H9 (cell line): Measurements from ENCODE around the gene MPHOSPH8. TPM values are rescaled to one million over a fixed set of nuclear protein-coding genes. Genes with fewer than 3 reads are reported as not detected.

ENCODE experiments used
- DNase-seq: peaks from one replicate; pipeline ENCODE4 v3.0.0-alpha.2; 2017
- H2AFZ ChIP-seq: one replicate; pipeline ENCODE4 v1.6.1; 2013; ENCODE audit warnings: mild to moderate bottlenecking, low read length, control low read depth, moderate library complexity
- H2AK5ac ChIP-seq: 2 replicates; pipeline ENCODE4 v1.6.1; 2013; ENCODE audit warnings: low read length, control low read depth, mixed read lengths; ENCODE audit not compliant: insufficient read length
- H2BK120ac ChIP-seq: one replicate; pipeline ENCODE4 v1.6.1; 2013; ENCODE audit warnings: low read depth, mild to moderate bottlenecking, low read length, control low read depth, inconsistent platforms; ENCODE audit not compliant: poor library complexity, severe bottlenecking
- H2BK12ac ChIP-seq: 2 replicates; pipeline ENCODE4 v1.6.1; 2013; ENCODE audit warnings: low read length, control low read depth, mixed read lengths, low read depth; ENCODE audit not compliant: insufficient read length
- H2BK15ac ChIP-seq: 2 replicates; pipeline ENCODE4 v1.6.1; 2013; ENCODE audit warnings: low read depth, low read length, control low read depth
- H2BK20ac ChIP-seq: one replicate; pipeline ENCODE4 v1.6.1; 2013; ENCODE audit warnings: low read depth, mild to moderate bottlenecking, low read length, control low read depth, inconsistent platforms; ENCODE audit not compliant: poor library complexity, severe bottlenecking
- H2BK5ac ChIP-seq: 2 replicates; pipeline ENCODE4 v1.6.1; 2013; ENCODE audit warnings: low read length, control low read depth, mixed read lengths; ENCODE audit not compliant: insufficient read length
- H3K14ac ChIP-seq: 2 replicates; pipeline ENCODE4 v1.6.1; 2013; ENCODE audit warnings: low read length, control low read depth; ENCODE audit not compliant: insufficient read depth
- H3K18ac ChIP-seq: 2 replicates; pipeline ENCODE4 v1.6.1; 2013; ENCODE audit warnings: low read depth, mild to moderate bottlenecking, mixed read lengths, low read length, control low read depth; ENCODE audit not compliant: insufficient read length
- H3K23ac ChIP-seq: 2 replicates; pipeline ENCODE4 v1.6.1; 2013; ENCODE audit warnings: low read length, control low read depth, mixed read lengths, low read depth; ENCODE audit not compliant: insufficient read length
- H3K23me2 ChIP-seq: 2 replicates; pipeline ENCODE4 v1.6.1; 2013; ENCODE audit warnings: low read depth, mild to moderate bottlenecking, mixed read lengths, low read length, control low read depth; ENCODE audit not compliant: insufficient read length, poor library complexity, severe bottlenecking
- H3K27ac ChIP-seq: 2 replicates; pipeline ENCODE4 v1.5.1; 2013; ENCODE audit warnings: low read length, control low read depth, mixed read lengths, low read depth; ENCODE audit not compliant: insufficient read length
- H3K27me3 ChIP-seq: 2 replicates; pipeline ENCODE4 v1.6.1; 2013; ENCODE audit warnings: low read length, control low read depth, inconsistent platforms; ENCODE audit not compliant: insufficient read depth
- H3K4ac ChIP-seq: 2 replicates; pipeline ENCODE4 v1.6.1; 2013; ENCODE audit warnings: low read depth, mild to moderate bottlenecking, control low read depth, inconsistent platforms, low read length, moderate library complexity
- H3K4me1 ChIP-seq: 2 replicates; pipeline ENCODE4 v1.6.1; 2013; ENCODE audit warnings: low read length, control low read depth, inconsistent platforms; ENCODE audit not compliant: insufficient read depth
- H3K4me2 ChIP-seq: 2 replicates; pipeline ENCODE4 v1.6.1; 2013; ENCODE audit warnings: low read length, control low read depth, mixed read lengths; ENCODE audit not compliant: insufficient read length, insufficient read depth
- H3K56ac ChIP-seq: 2 replicates; pipeline ENCODE4 v1.6.1; 2013; ENCODE audit warnings: low read depth, mild to moderate bottlenecking, mixed read lengths, low read length, control low read depth; ENCODE audit not compliant: insufficient read length
- H3K79me1 ChIP-seq: 2 replicates; pipeline ENCODE4 v1.6.1; 2013; ENCODE audit warnings: low read depth, mild to moderate bottlenecking, moderate library complexity, low read length, control low read depth, inconsistent platforms; ENCODE audit not compliant: insufficient read depth, poor library complexity, severe bottlenecking
- H3K79me2 ChIP-seq: 2 replicates; pipeline ENCODE4 v1.6.1; 2013; ENCODE audit warnings: low read length, control low read depth, inconsistent platforms; ENCODE audit not compliant: insufficient read depth
- H3K9ac ChIP-seq: 2 replicates; pipeline ENCODE4 v1.6.1; 2013; ENCODE audit warnings: low read length, control low read depth, mixed read lengths; ENCODE audit not compliant: insufficient read length; ENCODE audit errors: extremely low read depth
- H3K9me3 ChIP-seq: one replicate; pipeline ENCODE4 v1.6.1; 2013; ENCODE audit warnings: low read depth, low read length, inconsistent platforms; ENCODE audit not compliant: control insufficient read depth
- H3T11ph ChIP-seq: one replicate; pipeline ENCODE4 v1.6.1; 2013; ENCODE audit warnings: mild to moderate bottlenecking, low read length, control low read depth, inconsistent platforms
- H4K20me1 ChIP-seq: one replicate; pipeline ENCODE4 v1.6.1; 2013; ENCODE audit not compliant: control insufficient read depth, insufficient read length, insufficient read depth
- H4K5ac ChIP-seq: 2 replicates; pipeline ENCODE4 v1.6.1; 2013; ENCODE audit warnings: low read depth, mild to moderate bottlenecking, mixed read lengths, low read length, control low read depth; ENCODE audit not compliant: insufficient read length
- H4K8ac ChIP-seq: replicated peaks from 2 replicates; pipeline ENCODE4 v1.6.1; 2013; ENCODE audit warnings: low read length, control low read depth, mixed read lengths, low read depth; ENCODE audit not compliant: insufficient read length
- H4K91ac ChIP-seq: 2 replicates; pipeline ENCODE4 v1.6.1; 2013; ENCODE audit warnings: low read depth, mild to moderate bottlenecking, moderate library complexity, mixed read lengths, low read length, control low read depth; ENCODE audit not compliant: insufficient read length
- H3K27ac Mint-ChIP-seq, 3 experiments: 2 replicates in 2 of 3; 3 replicates in 1 of 3; pipeline ENCODE4 v1.8.0; 2020 to 2021; ENCODE audit warnings: mixed read lengths in 3 of 3, mild to moderate bottlenecking in 1 of 3, moderate library complexity in 1 of 3
- H3K27me3 Mint-ChIP-seq: 2 replicates; pipeline ENCODE4 v1.8.0; 2021; ENCODE audit warnings: low read depth, mild to moderate bottlenecking, moderate library complexity, mixed read lengths
- H3K36me3 Mint-ChIP-seq, 3 experiments: 2 replicates in 2 of 3; 3 replicates in 1 of 3; pipeline ENCODE4 v1.8.0; 2020 to 2021; ENCODE audit warnings: low read depth in 3 of 3, mixed read lengths in 3 of 3; ENCODE audit not compliant: insufficient read depth in 1 of 3
- H3K4me1 Mint-ChIP-seq, 2 experiments: 2 replicates each; pipeline ENCODE4 v1.8.0; 2020; ENCODE audit warnings: mixed read lengths in 2 of 2
- H3K4me3 Mint-ChIP-seq, 2 experiments: 2 replicates in 1 of 2; 3 replicates in 1 of 2; pipeline ENCODE4 v1.8.0; 2020 to 2021; ENCODE audit warnings: mild to moderate bottlenecking in 2 of 2, mixed read lengths in 2 of 2, moderate library complexity in 1 of 2
- H3K9me3 Mint-ChIP-seq, 2 experiments: 2 replicates in 1 of 2; 3 replicates in 1 of 2; pipeline ENCODE4 v1.8.0; 2020; ENCODE audit warnings: mild to moderate bottlenecking in 2 of 2, mixed read lengths in 2 of 2, moderate library complexity in 1 of 2
- WGBS: extraction: QIAGEN DNeasy Blood & Tissue Kit; methylation state at CpG from one replicate; pipeline ENCODE4 v1.1.7; 2013; ENCODE audit warnings: missing lambda C conversion rate, low lambda C conversion rate, mixed read lengths; ENCODE audit not compliant: insufficient read length; ENCODE audit errors: extremely low coverage; 5-methylcytosine and 5-hydroxymethylcytosine counted together
- total RNA-seq: library from RNA; stranded (reverse); gene quantifications from 2 replicates; pipeline ENCODE4 v1.2.1, GENCODE V29; 2021
- TF ChIP-seq, protein P1 (sequence below): fragments of 200-600 bp; sonication (generic); conservative IDR thresholded peaks from 3 replicates; pipeline ENCODE4 v1.8.0; 2021; ENCODE audit warnings: antibody characterized with exemption, mild to moderate bottlenecking

MPHOSPH8 gene
- total RNA-seq, 1 experiment from 2014 or later: 21.1 TPM

DNA sequence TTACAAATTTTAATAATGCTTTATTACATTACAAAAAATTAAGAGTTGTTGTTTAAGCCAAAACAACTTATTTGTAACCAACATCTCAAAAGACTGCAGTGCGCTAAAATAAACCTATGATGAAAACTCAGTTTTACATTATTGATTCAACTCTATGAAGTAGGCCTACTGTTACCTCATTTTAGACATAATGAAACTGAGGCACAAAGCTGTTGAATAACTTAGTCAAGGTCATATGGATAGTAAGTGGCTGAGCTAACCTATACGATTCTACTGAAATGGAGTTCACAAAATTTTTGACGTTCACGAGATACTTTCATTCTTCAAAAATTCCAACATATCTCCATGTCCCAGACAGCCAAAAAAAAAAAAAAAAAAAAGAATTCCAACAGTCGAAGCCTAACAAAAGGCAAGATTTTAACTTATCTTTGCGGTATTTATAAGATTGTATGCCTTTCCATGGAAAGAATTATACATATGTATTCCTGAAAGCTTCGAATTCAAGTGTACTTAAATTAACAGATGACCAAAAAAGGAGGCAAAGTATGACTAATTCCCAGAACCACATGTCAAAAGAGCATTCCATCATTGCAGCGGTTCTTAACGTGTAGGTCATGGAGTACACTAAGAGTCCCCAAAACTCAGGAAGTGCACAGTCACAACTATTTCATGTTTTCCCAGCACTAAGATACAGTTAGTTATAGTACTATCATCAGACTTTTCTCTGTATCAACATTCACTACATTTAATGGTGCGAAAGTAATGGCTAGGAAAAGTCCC lies 79.9 kb downstream of the MPHOSPH8 start:
- H2BK20ac ChIP-seq: no peak overlapping the region
- no peaks in the 10 kb centered on the region for H3K79me1 ChIP-seq
- H3K18ac ChIP-seq: no peak overlapping the region
- Mint-ChIP-seq H3K36me3 (peaks cover 5 to 19% (median 6%) of the 10 kb centered on the region in 3 experiments), H3K4me3 (no peak overlapping the region), H3K27ac (no peak overlapping the region), H3K9me3 (no peaks in the 10 kb centered on the region), H3K4me1 (no peaks in the 10 kb centered on the region), H3K27me3 (no peaks in the 10 kb centered on the region)
- no peak for DNase-seq
- no peak overlapping the region for H2AFZ ChIP-seq
- H3K27me3 ChIP-seq: no peaks in the 10 kb centered on the region
- no peaks in the 10 kb centered on the region for H4K20me1 ChIP-seq
- no peak overlapping the region for H2BK5ac ChIP-seq
- no peak overlapping the region for H4K5ac ChIP-seq
- no peak overlapping the region for H2AK5ac ChIP-seq
- TF ChIP-seq, protein P1, sequence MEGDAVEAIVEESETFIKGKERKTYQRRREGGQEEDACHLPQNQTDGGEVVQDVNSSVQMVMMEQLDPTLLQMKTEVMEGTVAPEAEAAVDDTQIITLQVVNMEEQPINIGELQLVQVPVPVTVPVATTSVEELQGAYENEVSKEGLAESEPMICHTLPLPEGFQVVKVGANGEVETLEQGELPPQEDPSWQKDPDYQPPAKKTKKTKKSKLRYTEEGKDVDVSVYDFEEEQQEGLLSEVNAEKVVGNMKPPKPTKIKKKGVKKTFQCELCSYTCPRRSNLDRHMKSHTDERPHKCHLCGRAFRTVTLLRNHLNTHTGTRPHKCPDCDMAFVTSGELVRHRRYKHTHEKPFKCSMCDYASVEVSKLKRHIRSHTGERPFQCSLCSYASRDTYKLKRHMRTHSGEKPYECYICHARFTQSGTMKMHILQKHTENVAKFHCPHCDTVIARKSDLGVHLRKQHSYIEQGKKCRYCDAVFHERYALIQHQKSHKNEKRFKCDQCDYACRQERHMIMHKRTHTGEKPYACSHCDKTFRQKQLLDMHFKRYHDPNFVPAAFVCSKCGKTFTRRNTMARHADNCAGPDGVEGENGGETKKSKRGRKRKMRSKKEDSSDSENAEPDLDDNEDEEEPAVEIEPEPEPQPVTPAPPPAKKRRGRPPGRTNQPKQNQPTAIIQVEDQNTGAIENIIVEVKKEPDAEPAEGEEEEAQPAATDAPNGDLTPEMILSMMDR: no peak
- H3K14ac ChIP-seq: no peak overlapping the region
- H3K9me3 ChIP-seq: no peaks in the 10 kb centered on the region
- H3K4ac ChIP-seq: no peak overlapping the region
- no peak overlapping the region for H3K27ac ChIP-seq
- no CpG with 5 or more reads among the region's 10 CpGs for WGBS
- H2BK120ac ChIP-seq: no peak overlapping the region
- H3K23me2 ChIP-seq: no peaks in the 10 kb centered on the region
- no peak overlapping the region for H4K91ac ChIP-seq
- H3K9ac ChIP-seq: no peak overlapping the region
- no peak overlapping the region for H3K4me2 ChIP-seq
- no peak overlapping the region for H2BK15ac ChIP-seq
- no peak overlapping the region for H3T11ph ChIP-seq
- no peaks in the 10 kb centered on the region for H3K79me2 ChIP-seq
- no peak overlapping the region for H3K23ac ChIP-seq
- H2BK12ac ChIP-seq: no peak overlapping the region
- H3K4me1 ChIP-seq: no peaks in the 10 kb centered on the region
- H4K8ac ChIP-seq: no peak overlapping the region
- H3K56ac ChIP-seq: no peak overlapping the region
